Measurements from ENCODE around the gene STOM. TPM values are rescaled to one million over a fixed set of nuclear protein-coding genes. Genes with fewer than 3 reads are reported as not detected.
"Not testable (repeated sequence)": the region's sequence is repeated elsewhere in the genome, so short reads cannot be mapped to it uniquely, and the experiment has no call there.

Gene STOM
- total RNA-seq, 2 experiments from 2014 or later = 34.7 to 44.5 TPM

DNA sequence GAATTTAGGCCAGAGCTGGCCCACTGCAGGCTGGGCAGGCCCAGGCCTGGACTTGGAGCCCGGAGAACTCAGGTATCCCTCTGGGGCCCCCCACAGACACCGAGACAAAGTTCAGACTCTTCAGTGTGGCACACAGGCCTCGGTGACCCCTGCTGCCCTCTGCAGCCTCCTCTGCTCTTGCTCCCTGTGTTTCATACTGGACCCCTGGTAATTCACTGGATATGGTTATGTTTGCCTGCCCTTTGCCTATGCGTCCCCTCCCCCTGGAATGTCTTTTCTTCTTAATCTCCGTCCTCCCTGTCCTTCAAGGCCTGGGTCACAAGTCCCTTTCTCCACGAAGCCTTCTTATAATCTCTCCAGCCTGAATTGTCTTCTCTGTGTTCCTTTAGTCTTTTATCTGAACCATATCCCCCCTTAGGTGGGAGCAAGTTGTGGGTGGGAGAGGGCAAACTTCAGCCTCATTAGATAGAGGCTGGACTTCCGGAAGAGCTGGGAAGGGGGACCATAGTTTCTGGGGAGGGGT lies 72.0 kb downstream of the STOM start:
- no peak overlapping the region for H3K4me3 Mint-ChIP-seq
- H3K27ac Mint-ChIP-seq = no peak overlapping the region
- ATAC-seq (no peak), DNase-seq (no peak)
- peaks cover 12% of the 10 kb centered on the region for H3K4me1 Mint-ChIP-seq
- ChIA-PET CTCF (interaction anchor here (0.6 to 1.0 kb wide), 4 partner anchors 8 to 35 kb away, joined by 3 to 9 read pairs (median 3); no protein-coding TSS in a partner anchor), POLR2A (no interaction called here)
- H3K36me3 Mint-ChIP-seq (ENCODE audit: low read depth) = no peaks in the 10 kb centered on the region
- H3K27me3 Mint-ChIP-seq = peaks cover 15% of the 10 kb centered on the region
- intact Hi-C loops (cut with DNase I, micrococcal nuclease) = no loop called here
- no peaks in the 10 kb centered on the region for H3K9me3 Mint-ChIP-seq (ENCODE audit: low read depth)

DNA sequence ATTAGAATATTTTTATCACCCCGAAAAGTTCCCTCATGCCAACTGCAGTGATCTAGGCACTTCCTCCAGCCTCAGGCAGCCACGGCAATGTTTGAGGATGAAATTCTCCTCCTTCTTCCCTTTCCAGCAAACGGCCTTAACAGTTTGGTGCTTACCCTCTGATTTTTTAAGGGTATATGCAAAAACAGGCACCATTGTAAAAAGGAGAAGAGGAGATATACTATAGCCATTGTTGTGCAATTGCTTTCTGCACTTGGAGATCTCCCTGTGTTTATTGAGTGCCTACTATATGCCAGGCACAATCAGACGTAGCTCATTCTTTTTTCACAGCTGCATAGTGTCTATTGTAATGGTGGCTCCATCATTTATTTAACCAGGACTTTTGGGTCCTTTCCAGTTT lies 72.7 kb downstream of the STOM start:
- no peak for DNase-seq
- CTCF ChIA-PET = interaction anchor here (0.6 kb wide), 1 partner anchor 34 kb away, joined by 3 read pairs; no protein-coding TSS in a partner anchor
- Mint-ChIP-seq H3K4me3 (no peak overlapping the region), H3K36me3 (ENCODE audit: low read depth) (no peaks in the 10 kb centered on the region), H3K9me3 (ENCODE audit: low read depth) (no peaks in the 10 kb centered on the region), H3K27me3 (peaks cover 15% of the 10 kb centered on the region), H3K4me1 (peaks cover 12% of the 10 kb centered on the region), H3K27ac (no peak overlapping the region)
- ATAC-seq = no peak
- intact Hi-C loops (cut with DNase I, micrococcal nuclease) = no loop called here
- POLR2A ChIA-PET = no interaction called here

DNA sequence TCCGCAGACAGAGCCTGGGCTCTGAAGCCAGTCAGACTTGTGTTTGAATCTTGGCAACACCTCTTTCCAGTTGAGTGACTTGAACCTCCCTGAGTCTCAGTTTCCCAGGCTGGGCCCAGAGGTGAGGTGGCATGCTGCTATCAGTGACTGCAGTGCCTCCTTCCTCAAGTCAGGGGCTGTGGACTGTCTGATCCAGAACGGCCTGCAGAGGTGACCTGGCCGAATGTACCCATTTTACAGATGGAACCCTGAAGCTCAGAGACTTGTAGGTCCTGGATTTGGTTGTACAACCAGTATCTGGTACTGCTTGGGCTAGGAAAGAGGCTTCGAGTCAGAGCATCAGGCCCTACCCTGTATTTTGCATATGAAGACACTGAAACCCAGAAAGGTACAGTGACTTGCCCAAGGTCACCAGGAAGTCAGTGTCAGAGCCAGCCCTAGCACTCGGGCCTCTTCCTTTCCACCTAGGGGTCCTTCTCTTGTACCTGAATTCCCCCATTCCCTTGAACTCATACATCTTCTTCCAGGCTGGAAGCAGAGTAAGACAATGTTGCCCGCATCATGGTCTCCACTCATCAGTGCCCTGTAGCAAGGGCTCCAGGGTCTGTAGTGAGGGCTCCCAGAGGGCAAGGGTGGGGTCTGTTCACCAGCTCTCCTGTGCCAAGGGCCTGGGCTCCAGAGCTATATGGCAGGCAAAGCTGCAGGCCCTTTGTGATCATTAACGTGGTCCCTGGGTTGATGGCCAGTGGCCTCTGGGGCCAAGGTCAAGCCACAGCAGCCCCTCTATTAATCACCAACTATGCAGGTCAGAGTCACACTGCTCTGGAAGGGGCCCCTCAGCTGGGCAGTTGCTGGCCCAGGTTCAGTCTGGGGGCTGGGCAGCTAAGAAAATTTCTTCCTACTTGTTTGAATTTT lies 73.6 kb downstream of the STOM start:
- no peak overlapping the region for H3K27ac Mint-ChIP-seq
- ChIA-PET POLR2A (no interaction called here), CTCF (interaction anchor here (0.7 kb wide), 1 partner anchor 16 kb away, joined by 3 read pairs; no protein-coding TSS in a partner anchor)
- H3K27me3 Mint-ChIP-seq = peaks cover 15% of the 10 kb centered on the region
- no peaks in the 10 kb centered on the region for H3K9me3 Mint-ChIP-seq (ENCODE audit: low read depth)
- no peaks in the 10 kb centered on the region for H3K36me3 Mint-ChIP-seq (ENCODE audit: low read depth)
- peaks cover 12% of the 10 kb centered on the region for H3K4me1 Mint-ChIP-seq
- intact Hi-C loops (cut with DNase I, micrococcal nuclease) = no loop called here
- H3K4me3 Mint-ChIP-seq = no peak overlapping the region
- no peak for DNase-seq
- no peak for ATAC-seq

DNA sequence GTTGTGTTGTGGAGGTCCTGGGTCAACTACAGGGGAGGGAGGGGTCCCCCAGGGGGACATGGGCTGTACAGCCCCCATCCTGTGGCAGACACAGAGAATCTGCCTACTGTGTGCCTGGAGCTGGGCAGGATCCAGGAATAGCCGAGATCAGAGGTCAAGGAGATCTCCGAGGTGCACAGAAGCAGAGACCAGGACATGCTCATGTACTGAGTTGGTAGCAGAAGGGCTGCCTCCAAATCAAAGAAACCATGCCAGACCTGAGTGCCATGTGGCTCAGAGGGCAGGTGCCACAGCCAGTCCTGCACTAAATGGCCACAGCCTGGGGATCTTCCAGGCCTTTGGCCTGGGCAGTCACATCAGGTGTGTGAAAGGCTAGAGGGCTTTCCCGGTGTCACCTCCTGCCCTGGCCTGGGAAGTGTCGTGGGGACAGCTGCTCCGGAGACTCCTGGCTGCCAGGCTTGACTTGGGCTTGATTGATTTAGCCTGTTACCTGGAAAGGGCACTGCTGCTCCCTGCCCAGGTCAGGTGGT lies 74.3 kb downstream of the STOM start:
- Mint-ChIP-seq H3K27me3 (peaks cover 15% of the 10 kb centered on the region), H3K36me3 (ENCODE audit: low read depth) (no peaks in the 10 kb centered on the region), H3K27ac (no peak overlapping the region), H3K9me3 (ENCODE audit: low read depth) (no peaks in the 10 kb centered on the region), H3K4me3 (no peak overlapping the region), H3K4me1 (peaks cover 12% of the 10 kb centered on the region)
- DNase-seq = no peak
- intact Hi-C loops (cut with DNase I, micrococcal nuclease) = no loop called here
- CTCF ChIA-PET = interaction anchor here (0.7 kb wide), 1 partner anchor 15 kb away, joined by 3 read pairs; no protein-coding TSS in a partner anchor
- ATAC-seq = no peak
- POLR2A ChIA-PET = no interaction called here

DNA sequence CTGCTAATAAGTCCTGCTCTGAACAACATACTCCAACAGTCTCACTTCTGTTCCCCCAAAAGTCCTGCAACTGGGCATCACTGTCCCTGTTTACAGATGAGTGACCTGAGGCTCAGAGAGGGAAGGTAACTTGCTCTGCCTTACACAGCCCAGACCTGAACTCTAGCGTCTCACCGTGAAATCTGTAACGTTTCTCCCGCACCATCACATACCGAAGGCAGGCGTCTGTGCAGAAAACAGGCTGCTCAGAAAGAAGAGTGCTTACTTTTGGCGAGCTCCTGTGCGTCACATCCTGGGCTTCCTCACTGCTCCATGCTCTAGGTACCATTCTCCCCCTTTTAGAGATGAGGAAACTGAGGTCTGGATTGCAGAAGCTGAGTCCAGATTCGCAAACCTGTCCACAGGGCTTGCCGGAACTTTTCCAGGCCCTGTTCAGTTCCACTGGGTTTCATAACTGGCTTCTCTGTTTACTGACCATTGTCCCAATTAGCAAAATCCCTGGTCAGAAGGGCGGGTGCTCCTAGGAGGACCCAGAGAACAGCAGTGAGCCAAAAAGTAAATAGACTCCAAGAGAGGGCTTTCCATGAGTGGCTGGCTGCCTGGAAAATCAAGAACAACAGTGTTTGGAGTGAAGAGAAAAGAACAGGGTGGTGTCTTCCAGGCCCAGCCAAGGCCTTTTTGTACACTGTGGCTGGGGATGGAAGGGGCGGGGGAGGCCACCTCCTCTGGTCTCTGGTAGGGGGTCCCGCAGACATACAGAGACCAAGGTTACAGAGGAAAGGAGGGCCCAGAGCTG lies 75.0 kb downstream of the STOM start:
- Mint-ChIP-seq H3K27ac (no peak overlapping the region), H3K4me1 (peaks cover 7% of the 10 kb centered on the region), H3K9me3 (ENCODE audit: low read depth) (no peaks in the 10 kb centered on the region), H3K36me3 (ENCODE audit: low read depth) (no peaks in the 10 kb centered on the region), H3K4me3 (no peak overlapping the region), H3K27me3 (peaks cover 8% of the 10 kb centered on the region)
- ChIA-PET POLR2A (no interaction called here), CTCF (no interaction called here)
- no peak for DNase-seq
- intact Hi-C loops (cut with DNase I, micrococcal nuclease) = no loop called here
- ATAC-seq = no peak

DNA sequence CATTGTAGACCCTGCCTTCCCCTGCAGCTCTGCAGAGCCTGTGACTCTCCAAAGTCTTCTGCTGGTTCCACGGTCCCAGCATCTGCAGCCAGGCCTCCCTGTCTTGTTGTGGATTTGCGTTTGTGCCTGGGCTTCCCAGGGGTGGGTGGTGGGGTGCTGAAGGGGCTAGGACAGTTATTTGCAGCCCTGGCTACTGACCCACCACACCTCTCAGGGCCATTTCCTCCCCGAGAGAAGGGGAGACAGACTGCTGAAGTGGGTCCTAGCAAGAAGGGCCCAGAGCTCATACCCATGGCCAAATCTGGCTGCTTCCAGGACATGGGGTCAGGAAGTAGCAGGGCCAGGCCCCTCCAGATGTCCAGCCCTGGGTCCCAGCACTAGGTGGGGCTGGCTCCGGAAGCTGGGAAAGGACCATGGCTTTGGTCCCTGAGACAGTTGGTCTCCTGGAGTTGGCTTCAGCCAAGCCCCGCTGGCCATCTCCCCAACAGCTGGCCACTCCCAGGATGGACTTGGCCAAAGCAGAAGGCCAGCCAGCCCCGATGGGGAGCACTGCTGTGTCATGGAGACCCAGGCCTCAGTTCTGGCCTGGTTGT lies 75.8 kb downstream of the STOM start:
- Mint-ChIP-seq H3K27ac (no peak overlapping the region), H3K9me3 (ENCODE audit: low read depth) (no peaks in the 10 kb centered on the region), H3K4me3 (no peak overlapping the region), H3K4me1 (peaks cover 3% of the 10 kb centered on the region), H3K36me3 (ENCODE audit: low read depth) (no peaks in the 10 kb centered on the region), H3K27me3 (peaks cover 6% of the 10 kb centered on the region)
- no peak for DNase-seq
- no peak for ATAC-seq
- ChIA-PET CTCF (interaction anchor here (0.6 to 1.5 kb wide), 3 partner anchors 16 to 325 kb away, joined by 3 to 4 read pairs (median 3); no protein-coding TSS in a partner anchor), POLR2A (no interaction called here)
- intact Hi-C loops (cut with DNase I, micrococcal nuclease) = no loop called here

DNA sequence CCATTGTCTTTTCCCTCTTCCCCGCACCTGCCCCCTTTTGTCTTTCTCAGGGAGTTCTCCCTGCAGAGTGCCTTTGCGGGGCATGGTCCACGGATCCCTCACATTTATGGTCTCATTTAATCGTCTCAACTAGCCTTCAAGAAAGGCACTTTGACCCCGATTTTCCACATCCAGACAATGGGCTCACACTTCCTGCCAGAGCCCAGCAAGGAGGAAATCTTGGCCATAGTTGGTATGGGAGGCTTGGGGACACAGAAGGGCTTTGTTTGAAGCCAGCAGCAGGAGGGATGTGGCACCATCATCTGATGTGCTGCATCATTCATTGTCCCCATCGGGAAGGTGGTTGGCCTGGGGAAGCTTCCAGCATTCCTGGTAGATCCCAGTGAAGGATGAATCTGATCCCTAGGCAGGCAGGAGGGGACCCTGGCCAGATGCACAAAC lies 77.2 kb downstream of the STOM start:
- no peak for DNase-seq
- no peak overlapping the region for H3K27ac Mint-ChIP-seq
- CTCF ChIA-PET = interaction anchor here (1.5 kb wide), 1 partner anchor 14 kb away, joined by 4 read pairs; no protein-coding TSS in a partner anchor
- intact Hi-C loops (cut with DNase I, micrococcal nuclease) = no loop called here
- no peak for ATAC-seq
- peaks cover 4% of the 10 kb centered on the region for H3K4me1 Mint-ChIP-seq
- H3K9me3 Mint-ChIP-seq (ENCODE audit: low read depth) = no peaks in the 10 kb centered on the region
- POLR2A ChIA-PET = interaction anchor here (0.6 kb wide), 1 partner anchor 356 kb away, joined by 5 read pairs; no protein-coding TSS in a partner anchor
- H3K4me3 Mint-ChIP-seq = no peak overlapping the region
- H3K27me3 Mint-ChIP-seq = no peaks in the 10 kb centered on the region
- H3K36me3 Mint-ChIP-seq (ENCODE audit: low read depth) = no peaks in the 10 kb centered on the region

DNA sequence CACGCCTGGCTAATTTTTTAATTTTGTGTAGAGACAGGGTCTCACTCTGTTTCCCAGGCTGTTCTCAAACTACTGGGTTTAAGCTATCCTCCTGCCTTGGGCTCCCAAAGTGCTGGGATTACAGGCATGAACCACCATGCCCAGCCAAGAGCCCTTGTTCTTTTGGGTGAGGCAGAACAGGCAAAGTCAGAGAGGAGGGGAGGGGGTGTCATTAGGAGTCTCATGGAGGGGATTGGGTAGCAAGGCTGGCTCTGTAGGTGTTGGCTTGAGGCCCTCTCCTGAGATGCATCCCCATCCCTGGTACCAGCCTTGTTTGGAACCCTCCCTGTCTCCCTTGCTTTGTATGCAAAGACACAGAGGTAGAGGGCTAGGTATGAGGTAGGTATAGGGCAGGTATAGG lies 78.0 kb downstream of the STOM start:
- ChIA-PET CTCF (interaction anchor here (0.6 to 0.9 kb wide), 2 partner anchors 13 to 28 kb away, joined by 3 read pairs; no protein-coding TSS in a partner anchor), POLR2A (no interaction called here)
- ATAC-seq = no peak
- no peak overlapping the region for H3K27ac Mint-ChIP-seq
- intact Hi-C loops (cut with DNase I, micrococcal nuclease) = no loop called here
- no peaks in the 10 kb centered on the region for H3K27me3 Mint-ChIP-seq
- no peaks in the 10 kb centered on the region for H3K9me3 Mint-ChIP-seq (ENCODE audit: low read depth)
- H3K4me3 Mint-ChIP-seq = no peak overlapping the region
- DNase-seq = no peak
- peaks cover 9% of the 10 kb centered on the region for H3K4me1 Mint-ChIP-seq
- H3K36me3 Mint-ChIP-seq (ENCODE audit: low read depth) = no peaks in the 10 kb centered on the region

DNA sequence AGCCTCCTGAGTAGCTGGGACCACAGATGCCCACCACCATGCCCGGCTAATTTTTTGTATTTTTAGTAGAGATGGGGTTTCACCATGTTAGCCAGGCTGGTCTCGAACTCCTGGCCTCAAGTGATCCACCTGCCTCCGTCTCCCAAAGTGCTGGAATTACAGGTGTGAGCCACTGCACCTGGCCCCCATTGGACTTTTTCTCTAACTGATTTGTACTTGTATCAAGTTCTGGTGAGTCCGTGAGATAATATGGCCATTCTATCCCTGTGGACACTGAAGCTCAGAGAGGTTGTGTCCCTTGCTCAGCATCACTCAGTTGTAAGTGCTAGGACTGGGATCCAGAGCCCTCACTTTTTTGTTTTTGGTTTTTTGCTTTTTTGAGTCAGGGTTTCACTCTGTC lies 78.5 kb downstream of the STOM start:
- peaks cover 14% of the 10 kb centered on the region for H3K4me1 Mint-ChIP-seq
- H3K27ac Mint-ChIP-seq; H3K36me3 Mint-ChIP-seq (ENCODE audit: low read depth); POLR2A ChIA-PET; H3K9me3 Mint-ChIP-seq (ENCODE audit: low read depth); ATAC-seq; intact Hi-C loops (cut with DNase I, micrococcal nuclease); H3K4me3 Mint-ChIP-seq; H3K27me3 Mint-ChIP-seq; DNase-seq: not testable (repeated sequence)
- CTCF ChIA-PET = interaction anchor here (0.6 to 0.9 kb wide), 2 partner anchors 12 to 29 kb away, joined by 3 read pairs; no protein-coding TSS in a partner anchor

DNA sequence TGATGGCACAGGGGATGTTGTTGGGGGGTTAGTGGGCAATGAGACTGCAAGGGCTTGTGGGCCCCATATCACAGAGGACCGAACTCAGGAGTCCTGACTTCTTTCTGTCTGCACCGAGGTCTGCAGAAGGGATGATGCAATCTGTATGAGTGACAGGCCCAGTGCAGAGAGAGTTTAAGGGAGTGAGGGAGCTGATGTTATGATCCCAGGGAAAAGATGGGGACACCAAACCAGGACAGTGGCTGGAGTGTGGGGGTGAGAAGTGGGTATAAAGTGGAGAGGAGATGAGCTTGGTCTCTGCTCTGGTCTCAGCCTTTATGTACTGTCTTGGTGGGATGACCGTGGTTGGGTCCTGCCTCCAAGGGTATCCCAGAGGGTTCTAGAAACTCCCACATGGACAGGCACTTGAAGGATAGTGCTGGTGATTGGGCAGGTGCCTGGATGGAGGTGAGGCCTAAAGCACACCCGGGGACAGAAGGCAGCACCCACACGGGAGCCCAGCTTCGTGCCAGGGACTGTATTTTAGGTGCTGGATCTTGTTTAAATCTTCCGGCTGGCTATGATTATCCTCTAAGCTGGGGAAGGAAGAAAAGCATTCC lies 80.2 kb downstream of the STOM start:
- no peak for ATAC-seq
- ChIA-PET CTCF (interaction anchor here (0.6 to 1.6 kb wide), 4 partner anchors 12 to 1137 kb away, joined by 3 to 5 read pairs (median 4); no protein-coding TSS in a partner anchor), POLR2A (no interaction called here)
- no peak for DNase-seq
- H3K27me3 Mint-ChIP-seq = no peaks in the 10 kb centered on the region
- peaks cover 24% of the 10 kb centered on the region for H3K4me1 Mint-ChIP-seq
- H3K36me3 Mint-ChIP-seq (ENCODE audit: low read depth) = no peaks in the 10 kb centered on the region
- intact Hi-C loops (cut with DNase I, micrococcal nuclease) = no loop called here
- H3K9me3 Mint-ChIP-seq (ENCODE audit: low read depth) = no peaks in the 10 kb centered on the region
- no peak overlapping the region for H3K27ac Mint-ChIP-seq
- no peak overlapping the region for H3K4me3 Mint-ChIP-seq

Data from activated CD4-positive, alpha-beta T cell treated with anti-CD3 and anti-CD28 coated beads for 36 hours (primary cell).